Epithelial cell of esophagus (primary cell): ENCODE results near the gene ROBO1.

Experiments used
- DNase-seq: peaks from one replicate; pipeline ENCODE4 v3.0.0; 2010; ENCODE audit warnings: low read depth
- H3K4me3 ChIP-seq: 2 replicates; pipeline ENCODE4 v1.5.1; 2011; ENCODE audit warnings: mild to moderate bottlenecking, low read length, control low read depth
- TF ChIP-seq, protein P1 (sequence below): IDR thresholded peaks from 2 replicates; pipeline ENCODE4 v1.5.1; 2011; ENCODE audit warnings: low read depth, mild to moderate bottlenecking, low read length, control low read depth, inconsistent platforms; ENCODE audit not compliant: insufficient read depth; ENCODE audit errors: missing control alignments

ROBO1 gene

DNA sequence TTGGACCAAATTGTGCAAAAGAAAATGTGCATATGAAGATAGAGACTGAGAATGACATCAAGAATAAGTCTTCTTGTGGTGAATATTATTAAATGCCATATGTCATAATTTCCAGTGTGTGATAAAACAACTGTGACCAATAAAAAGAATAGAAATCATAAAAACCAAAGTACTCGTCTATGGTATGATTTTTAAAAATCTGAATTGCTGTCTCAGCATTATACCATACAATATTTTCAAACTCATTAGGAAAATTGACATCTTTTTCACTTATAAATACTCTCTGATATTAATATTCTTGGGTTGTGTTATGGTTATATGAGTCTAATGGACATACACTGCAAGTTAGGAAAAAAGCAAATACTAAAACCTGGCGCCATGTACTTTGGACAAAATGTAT lies 279.4 kb downstream of the ROBO1 start:
- no peak overlapping the region for H3K4me3 ChIP-seq
- TF ChIP-seq, protein P1, sequence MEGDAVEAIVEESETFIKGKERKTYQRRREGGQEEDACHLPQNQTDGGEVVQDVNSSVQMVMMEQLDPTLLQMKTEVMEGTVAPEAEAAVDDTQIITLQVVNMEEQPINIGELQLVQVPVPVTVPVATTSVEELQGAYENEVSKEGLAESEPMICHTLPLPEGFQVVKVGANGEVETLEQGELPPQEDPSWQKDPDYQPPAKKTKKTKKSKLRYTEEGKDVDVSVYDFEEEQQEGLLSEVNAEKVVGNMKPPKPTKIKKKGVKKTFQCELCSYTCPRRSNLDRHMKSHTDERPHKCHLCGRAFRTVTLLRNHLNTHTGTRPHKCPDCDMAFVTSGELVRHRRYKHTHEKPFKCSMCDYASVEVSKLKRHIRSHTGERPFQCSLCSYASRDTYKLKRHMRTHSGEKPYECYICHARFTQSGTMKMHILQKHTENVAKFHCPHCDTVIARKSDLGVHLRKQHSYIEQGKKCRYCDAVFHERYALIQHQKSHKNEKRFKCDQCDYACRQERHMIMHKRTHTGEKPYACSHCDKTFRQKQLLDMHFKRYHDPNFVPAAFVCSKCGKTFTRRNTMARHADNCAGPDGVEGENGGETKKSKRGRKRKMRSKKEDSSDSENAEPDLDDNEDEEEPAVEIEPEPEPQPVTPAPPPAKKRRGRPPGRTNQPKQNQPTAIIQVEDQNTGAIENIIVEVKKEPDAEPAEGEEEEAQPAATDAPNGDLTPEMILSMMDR: no peak
- DNase-seq: no peak

DNA sequence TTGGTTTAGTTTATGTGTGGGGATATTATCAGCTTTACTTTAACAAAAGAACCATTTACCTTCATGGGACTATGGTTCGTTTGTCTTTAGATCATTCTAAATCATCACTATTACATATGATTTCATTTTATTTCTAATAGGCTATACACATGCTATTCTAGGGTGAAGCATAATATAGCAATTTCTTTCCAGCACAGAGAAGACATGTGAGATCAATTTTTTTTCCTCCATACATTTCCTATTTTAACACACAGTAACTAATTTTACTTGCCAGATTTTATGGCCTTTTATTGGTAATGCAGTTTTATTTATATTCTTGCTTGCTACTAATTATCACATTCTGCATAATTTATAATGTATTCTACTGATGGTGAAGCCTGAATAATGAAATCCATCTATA lies 287.1 kb downstream of the ROBO1 start:
- H3K4me3 ChIP-seq: no peak overlapping the region
- DNase-seq: no peak
- TF ChIP-seq, protein P1: no peak

GRCh38 chr3:79478620-79479019 lies 289.2 kb downstream of the ROBO1 start:
- no peak overlapping the region for H3K4me3 ChIP-seq
- DNase-seq: no peak
- TF ChIP-seq, protein P1: no peak

DNA sequence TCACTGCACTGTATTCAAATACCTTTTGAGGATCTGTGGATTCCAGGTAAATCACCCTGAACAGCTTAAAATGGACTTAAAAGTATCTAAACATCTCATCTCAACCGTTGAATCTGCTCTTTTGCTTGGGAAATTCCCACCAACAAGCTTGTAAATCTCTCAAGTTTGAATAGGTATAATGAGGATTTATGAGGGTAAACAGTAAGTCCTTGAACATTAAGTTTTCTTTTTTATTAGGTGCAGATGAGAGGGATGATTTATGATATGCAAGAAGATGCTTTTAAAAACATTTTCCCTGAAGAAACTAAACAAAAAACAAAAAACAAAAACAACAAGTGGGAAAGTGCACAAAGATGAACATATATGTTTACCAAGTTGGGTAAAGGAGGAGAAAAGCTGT lies 290.6 kb downstream of the ROBO1 start:
- DNase-seq: no peak
- TF ChIP-seq, protein P1: no peak
- no peak overlapping the region for H3K4me3 ChIP-seq

DNA sequence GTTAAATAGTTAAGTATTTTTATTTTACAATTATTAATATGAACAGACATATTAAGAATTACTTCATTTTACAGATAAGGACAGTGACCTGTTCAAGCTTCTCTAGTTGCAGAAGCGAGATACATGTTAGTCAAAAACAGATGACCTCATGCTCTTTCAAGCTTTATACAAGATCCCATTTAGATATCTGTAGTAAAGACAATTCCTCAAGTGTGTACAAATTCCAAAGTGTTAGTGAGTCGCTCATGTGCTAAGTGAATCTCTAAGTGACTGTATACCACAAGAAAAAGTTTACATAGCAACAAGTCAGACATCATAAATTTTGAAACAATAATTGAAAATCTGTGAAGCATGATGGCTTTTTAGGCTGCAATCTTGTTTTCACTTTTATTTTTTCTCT lies 293.8 kb downstream of the ROBO1 start:
- TF ChIP-seq, protein P1: no peak
- DNase-seq: peak; percentile 36
- H3K4me3 ChIP-seq: no peak overlapping the region

DNA sequence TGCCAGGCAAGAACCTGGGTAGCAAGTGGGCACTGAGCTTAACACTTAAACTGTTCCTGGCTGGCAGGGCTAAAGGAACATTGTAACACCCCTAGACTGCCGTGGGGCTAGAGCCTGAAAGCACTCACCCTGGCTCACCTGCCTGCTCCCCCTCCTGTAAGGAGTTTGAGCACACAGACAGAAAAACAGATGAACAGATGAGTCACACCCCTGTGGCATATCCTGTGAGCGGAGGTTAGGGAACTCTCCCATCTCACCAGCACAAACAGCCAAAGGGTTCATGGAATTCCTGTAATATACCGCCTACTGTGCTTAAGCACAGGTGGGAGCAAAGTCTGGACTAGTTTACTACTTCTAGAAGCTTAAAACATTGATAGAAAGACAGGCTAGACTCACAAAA lies 300.1 kb downstream of the ROBO1 start:
- no peak overlapping the region for H3K4me3 ChIP-seq
- DNase-seq: peak; percentile 81
- TF ChIP-seq, protein P1: no peak

DNA sequence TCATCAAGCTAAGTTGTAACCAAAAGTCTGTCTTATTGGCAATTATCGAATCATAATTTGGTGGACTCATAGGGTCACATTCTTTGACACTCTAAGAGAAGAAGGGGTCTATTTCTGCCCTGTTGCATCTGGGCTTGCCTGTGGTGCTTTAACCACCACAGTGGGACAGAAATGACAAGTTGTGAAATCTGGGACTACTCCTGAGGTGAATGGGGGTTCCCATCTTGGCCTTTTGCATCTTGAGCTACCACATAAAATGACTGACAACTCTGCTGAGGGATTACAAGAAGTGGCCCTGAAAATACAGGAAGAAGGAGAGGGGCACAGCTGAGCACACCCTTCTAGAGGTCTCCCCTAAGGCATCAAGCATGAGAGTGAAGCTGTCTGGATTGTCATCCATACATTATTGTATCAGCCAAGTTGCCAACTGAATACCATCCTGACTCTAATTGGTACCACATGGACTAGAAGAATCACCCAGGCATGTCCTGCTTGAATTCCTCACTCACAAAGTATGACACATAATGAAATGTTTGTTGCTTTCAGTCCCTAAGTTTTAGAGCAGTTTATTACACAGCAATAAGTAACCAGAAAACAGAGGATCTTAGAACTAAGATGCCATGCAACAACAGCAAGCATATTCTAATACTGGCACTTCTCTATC lies 306.5 kb downstream of the ROBO1 start:
- DNase-seq: peak; percentile 6
- H3K4me3 ChIP-seq: no peak overlapping the region
- TF ChIP-seq, protein P1: no peak
